Measurements from ENCODE around the gene MYOM3.

The MYOM3 gene

DNA sequence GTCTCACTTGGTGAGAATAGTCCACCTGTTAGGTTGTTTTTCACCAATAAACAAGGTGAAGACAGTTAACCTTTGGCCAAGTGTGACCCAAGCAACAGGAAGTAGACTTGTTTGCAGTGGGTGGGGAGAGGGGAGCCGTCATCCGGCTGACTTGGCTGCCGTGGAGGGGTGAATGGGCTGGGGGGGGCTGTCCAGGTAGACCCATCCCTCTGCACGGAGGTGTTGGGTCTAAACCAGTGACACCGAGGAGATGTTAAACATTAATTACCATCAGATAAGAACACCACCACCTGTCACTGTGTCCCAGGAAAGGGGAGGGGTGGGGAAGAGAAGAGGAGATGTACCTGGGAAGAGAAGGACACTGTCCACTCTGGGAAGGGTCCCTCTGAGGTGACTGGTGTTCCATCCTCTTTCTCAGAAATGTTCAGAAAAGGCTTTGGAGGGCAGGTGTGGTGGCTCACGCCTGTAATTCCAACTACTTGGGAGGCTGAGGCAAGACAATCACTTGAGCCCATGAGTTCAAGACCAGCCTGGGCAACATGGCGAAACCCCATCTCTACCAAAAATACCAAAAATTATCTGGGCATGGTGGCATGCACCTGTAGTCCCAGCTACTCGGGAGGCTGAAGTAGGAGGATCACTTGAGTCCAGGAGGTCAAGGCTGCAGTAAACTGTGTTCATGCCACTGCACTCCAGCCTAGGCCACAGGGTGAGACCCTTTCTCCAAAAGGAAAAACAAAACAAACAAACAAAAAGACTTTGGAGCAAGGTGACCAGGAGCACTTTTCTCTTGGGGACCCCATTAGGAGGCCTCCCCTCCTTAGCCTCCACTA is 6.7 kb upstream of the MYOM3 start:
- no peak overlapping the region for H3K27ac ChIP-seq
- H3K36me3 ChIP-seq: no peaks in the 10 kb centered on the region
- no peak overlapping the region for H3K4me3 ChIP-seq
- no peaks in the 10 kb centered on the region for H3K9me3 ChIP-seq
- DNase-seq: no peak
- intact Hi-C loops (cut with DNase I; ENCODE audit: low total_unique reads): no loop called here
- peaks cover 0 to 19% of the 10 kb centered on the region in 2 donors for H3K27me3 ChIP-seq
- peaks cover 0 to 11% (median 3%) of the 10 kb centered on the region in 4 donors for H3K4me1 ChIP-seq
- TF ChIP-seq CTCF (IDR thresholded peaks at IDR 0.05): no peak

GRCh38 chr1:24117722-24118409 is 5.9 kb upstream of the MYOM3 start:
- intact Hi-C loops (cut with DNase I; ENCODE audit: low total_unique reads): no loop called here
- Histone ChIP-seq H3K27me3 (peaks cover 0 to 19% of the 10 kb centered on the region in 2 donors), H3K9me3 (no peaks in the 10 kb centered on the region), H3K36me3 (no peaks in the 10 kb centered on the region), H3K4me1 (peaks cover 0 to 12% (median 5%) of the 10 kb centered on the region in 4 donors), H3K4me3 (no peak overlapping the region), H3K27ac (no peak overlapping the region)
- no peak for DNase-seq
- no peak for TF ChIP-seq CTCF (IDR thresholded peaks at IDR 0.05)

DNA sequence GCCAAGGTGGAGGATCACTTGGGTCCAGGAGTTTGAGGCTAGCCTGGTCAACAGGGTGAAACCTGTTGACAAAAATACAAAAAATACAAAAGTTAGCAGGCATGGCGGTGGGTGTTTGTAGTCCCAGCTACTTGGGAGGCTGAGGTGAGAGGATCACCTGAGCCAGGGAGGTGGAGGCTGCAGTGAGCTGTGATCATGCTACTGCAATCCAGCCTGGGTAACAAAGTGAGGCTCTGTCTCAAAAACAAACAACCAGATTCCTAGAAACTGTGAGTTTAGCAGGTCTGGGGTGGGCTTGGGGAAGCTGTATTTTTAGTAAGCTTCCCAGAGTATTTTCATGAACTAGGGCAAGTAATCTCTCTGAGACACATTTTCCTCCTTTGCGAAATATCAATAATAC is 5.2 kb upstream of the MYOM3 start:
- H3K27ac ChIP-seq: no peak overlapping the region
- no peaks in the 10 kb centered on the region for H3K36me3 ChIP-seq
- no peak overlapping the region for H3K4me3 ChIP-seq
- DNase-seq: no peak
- intact Hi-C loops (cut with DNase I; ENCODE audit: low total_unique reads): no loop called here
- peaks cover 0 to 19% (median 12%) of the 10 kb centered on the region in 4 donors for H3K4me1 ChIP-seq
- no peaks in the 10 kb centered on the region for H3K9me3 ChIP-seq
- no peak for TF ChIP-seq CTCF (IDR thresholded peaks at IDR 0.05)
- peaks cover 0 to 19% of the 10 kb centered on the region in 2 donors for H3K27me3 ChIP-seq

- no peak for DNase-seq
- TF ChIP-seq CTCF (IDR thresholded peaks at IDR 0.05): no peak
- peaks cover 0 to 29% (median 25%) of the 10 kb centered on the region in 4 donors for H3K4me1 ChIP-seq
- H3K27me3 ChIP-seq: peaks cover 0 to 19% of the 10 kb centered on the region in 2 donors
- intact Hi-C loops (cut with DNase I; ENCODE audit: low total_unique reads): no loop called here
- no peaks in the 10 kb centered on the region for H3K36me3 ChIP-seq
- no peak overlapping the region for H3K4me3 ChIP-seq
- H3K9me3 ChIP-seq: no peaks in the 10 kb centered on the region
- no peak overlapping the region for H3K27ac ChIP-seq
Observed at GRCh38 chr1:24114753-24115152, 2.8 kb upstream of the MYOM3 start.

DNA sequence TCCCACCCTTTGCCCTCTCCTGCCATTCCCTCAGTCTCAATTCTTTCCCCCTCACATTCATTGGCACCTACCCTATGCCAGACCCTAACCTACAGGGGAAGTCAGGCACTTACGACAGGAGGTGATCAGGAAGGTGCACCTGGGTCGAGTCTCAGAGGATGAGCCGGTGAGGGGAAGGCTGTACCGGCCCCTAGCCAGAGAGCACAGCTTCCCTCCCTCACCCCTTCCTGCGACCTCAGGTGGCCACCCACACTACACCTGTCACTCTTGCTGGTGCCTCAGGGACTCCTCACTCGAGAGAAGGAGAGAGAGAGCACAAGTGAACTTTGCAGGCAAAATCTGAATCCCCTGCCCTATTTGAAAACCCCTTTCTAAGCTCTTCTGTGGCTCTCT is 1.7 kb upstream of the MYOM3 start:
- intact Hi-C loops (cut with DNase I; ENCODE audit: low total_unique reads): no loop called here
- H3K4me1 ChIP-seq: peaks cover 0 to 30% (median 26%) of the 10 kb centered on the region in 4 donors
- no peak for DNase-seq

More for the DNA sequence above, 1.7 kb upstream of the MYOM3 start:
- H3K4me3 ChIP-seq: no peak overlapping the region
- H3K27me3 ChIP-seq: peaks cover 0 to 9% of the 10 kb centered on the region in 2 donors
- H3K9me3 ChIP-seq: no peaks in the 10 kb centered on the region
- no peaks in the 10 kb centered on the region for H3K36me3 ChIP-seq
- TF ChIP-seq CTCF (IDR thresholded peaks at IDR 0.05): no peak
- H3K27ac ChIP-seq: no peak overlapping the region
